Measurements from ENCODE around the gene CCDC28A.

- TF ChIP-seq CTCF (IDR thresholded peaks at IDR 0.05 in 8 of 11, conservative IDR thresholded peaks at IDR 0.05 in 3 of 11) (peak; percentile 43 to 80 (median 71)), POLR2A (IDR thresholded peaks at IDR 0.05) (no peak), POLR2AphosphoS5 (IDR thresholded peaks at IDR 0.05) (no peak)
Measured at GRCh38 chr6:138765896-138766655, 7.5 kb upstream of the CCDC28A start.

All from spleen (tissue), 7 donors.